Liver (tissue), 3 donors: ENCODE measurements around the gene CD19.

Experiments used
- FOXA1 ChIP-seq: IDR thresholded peaks from 2 replicates; pipeline ENCODE4 v1.6.1; 2016; ENCODE audit warnings: antibody characterized with exemption
- JUND ChIP-seq, 2 donors: IDR thresholded peaks; 2 replicates each; pipeline ENCODE4 v1.6.1; 2016; ENCODE audit warnings: antibody characterized with exemption in 2 of 2
- SP1 ChIP-seq: IDR thresholded peaks from 2 replicates; pipeline ENCODE4 v1.6.1; 2018; ENCODE audit warnings: antibody characterized with exemption, mild to moderate bottlenecking
- TF ChIP-seq, protein P1 (sequence below): IDR thresholded peaks from 2 replicates; pipeline ENCODE4 v1.6.1; 2016; ENCODE audit warnings: antibody characterized with exemption
- TF ChIP-seq, protein P2 (sequence below): fragments of 150-350 bp; IDR thresholded peaks from 2 replicates; pipeline ENCODE4 v1.5.1; 2017; ENCODE audit warnings: improper control_type of control experiment, low read depth, low read length; ENCODE audit not compliant: missing input control
- donor health status: healthy.
- donor health status: healthy.

DNA sequence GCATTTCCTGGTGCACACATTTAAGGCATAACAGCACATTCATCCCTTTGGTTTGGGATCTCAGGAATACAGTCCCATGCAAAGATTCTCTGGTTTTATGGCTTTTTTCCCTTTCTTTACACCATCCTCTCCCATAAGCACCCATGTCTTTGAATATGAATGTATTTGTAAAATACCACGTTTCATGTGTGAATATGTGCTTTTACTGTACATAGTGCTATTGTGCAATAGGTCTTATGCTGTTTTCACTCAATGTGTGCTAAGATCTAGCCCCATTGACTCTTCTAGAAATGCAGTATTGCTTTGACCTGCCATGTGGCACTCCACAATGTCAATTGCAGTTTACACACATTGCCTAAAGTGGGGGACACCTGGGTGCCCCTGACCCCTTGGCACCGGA lies 32.7 kb downstream of the CD19 start:
- TF ChIP-seq, protein P1, sequence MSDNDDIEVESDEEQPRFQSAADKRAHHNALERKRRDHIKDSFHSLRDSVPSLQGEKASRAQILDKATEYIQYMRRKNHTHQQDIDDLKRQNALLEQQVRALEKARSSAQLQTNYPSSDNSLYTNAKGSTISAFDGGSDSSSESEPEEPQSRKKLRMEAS: no peak
- TF ChIP-seq, protein P2, sequence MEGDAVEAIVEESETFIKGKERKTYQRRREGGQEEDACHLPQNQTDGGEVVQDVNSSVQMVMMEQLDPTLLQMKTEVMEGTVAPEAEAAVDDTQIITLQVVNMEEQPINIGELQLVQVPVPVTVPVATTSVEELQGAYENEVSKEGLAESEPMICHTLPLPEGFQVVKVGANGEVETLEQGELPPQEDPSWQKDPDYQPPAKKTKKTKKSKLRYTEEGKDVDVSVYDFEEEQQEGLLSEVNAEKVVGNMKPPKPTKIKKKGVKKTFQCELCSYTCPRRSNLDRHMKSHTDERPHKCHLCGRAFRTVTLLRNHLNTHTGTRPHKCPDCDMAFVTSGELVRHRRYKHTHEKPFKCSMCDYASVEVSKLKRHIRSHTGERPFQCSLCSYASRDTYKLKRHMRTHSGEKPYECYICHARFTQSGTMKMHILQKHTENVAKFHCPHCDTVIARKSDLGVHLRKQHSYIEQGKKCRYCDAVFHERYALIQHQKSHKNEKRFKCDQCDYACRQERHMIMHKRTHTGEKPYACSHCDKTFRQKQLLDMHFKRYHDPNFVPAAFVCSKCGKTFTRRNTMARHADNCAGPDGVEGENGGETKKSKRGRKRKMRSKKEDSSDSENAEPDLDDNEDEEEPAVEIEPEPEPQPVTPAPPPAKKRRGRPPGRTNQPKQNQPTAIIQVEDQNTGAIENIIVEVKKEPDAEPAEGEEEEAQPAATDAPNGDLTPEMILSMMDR: no peak
- TF ChIP-seq JUND (IDR thresholded peaks at IDR 0.05) (no peak), SP1 (no peak), FOXA1 (no peak)
